HEK293T (cell line): Measurements from ENCODE around the gene RIMBP2.

Experiments used
- ARNT ChIP-seq: fragments of 450-650 bp; IDR thresholded peaks from 2 replicates; pipeline ENCODE4 v1.6.1; 2017; ENCODE audit warnings: mild to moderate bottlenecking
- BHLHE40 ChIP-seq: fragments of 450-650 bp; IDR thresholded peaks from 2 replicates; pipeline ENCODE4 v1.6.1; 2016; ENCODE audit warnings: mild to moderate bottlenecking, moderate library complexity, borderline replicate concordance
- CTBP1 ChIP-seq: fragments of 450-650 bp; IDR thresholded peaks from 2 replicates; pipeline ENCODE4 v1.6.1; 2016; ENCODE audit warnings: borderline replicate concordance
- ELF4 ChIP-seq: fragments of 450-650 bp; IDR thresholded peaks from 2 replicates; pipeline ENCODE4 v1.6.1; 2017; ENCODE audit warnings: antibody characterized with exemption
- NFRKB ChIP-seq: fragments of 450-650 bp; IDR thresholded peaks from 2 replicates; pipeline ENCODE4 v1.6.1; 2016; ENCODE audit warnings: mild to moderate bottlenecking, moderate library complexity
- PKNOX1 ChIP-seq: fragments of 450-650 bp; IDR thresholded peaks from 2 replicates; pipeline ENCODE4 v1.6.1; 2016
- SP1 ChIP-seq: fragments of 450-650 bp; IDR thresholded peaks from 2 replicates; pipeline ENCODE4 v1.6.1; 2017
- SUZ12 ChIP-seq: fragments of 450-650 bp; IDR thresholded peaks from 2 replicates; pipeline ENCODE4 v1.6.1; 2016; ENCODE audit warnings: mild to moderate bottlenecking
- ZNF384 ChIP-seq: fragments of 450-650 bp; IDR thresholded peaks from 2 replicates; pipeline ENCODE4 v1.6.1; 2016

- no peak for TF ChIP-seq ELF4
- no peak for TF ChIP-seq BHLHE40
- TF ChIP-seq CTBP1, result no peak
- TF ChIP-seq SP1, result no peak
- TF ChIP-seq ARNT, result no peak
- TF ChIP-seq PKNOX1, result no peak
- no peak for TF ChIP-seq SUZ12
- TF ChIP-seq ZNF384, result no peak
- TF ChIP-seq NFRKB, result no peak
These were observed 241.4 kb downstream of the RIMBP2 start for GRCh38 chr12:130474599-130475269.
